GM19240 (cell line): ENCODE data around the gene CPNE2.
"Not testable (repeated sequence)": the region's sequence is repeated elsewhere in the genome, so short reads cannot be mapped to it uniquely, and the experiment has no call there.

ENCODE experiments used
- DNase-seq: peaks from one replicate; pipeline ENCODE4 v3.0.0; 2011; ENCODE audit warnings: low spot score; ENCODE audit not compliant: insufficient read length

The CPNE2 gene

DNA sequence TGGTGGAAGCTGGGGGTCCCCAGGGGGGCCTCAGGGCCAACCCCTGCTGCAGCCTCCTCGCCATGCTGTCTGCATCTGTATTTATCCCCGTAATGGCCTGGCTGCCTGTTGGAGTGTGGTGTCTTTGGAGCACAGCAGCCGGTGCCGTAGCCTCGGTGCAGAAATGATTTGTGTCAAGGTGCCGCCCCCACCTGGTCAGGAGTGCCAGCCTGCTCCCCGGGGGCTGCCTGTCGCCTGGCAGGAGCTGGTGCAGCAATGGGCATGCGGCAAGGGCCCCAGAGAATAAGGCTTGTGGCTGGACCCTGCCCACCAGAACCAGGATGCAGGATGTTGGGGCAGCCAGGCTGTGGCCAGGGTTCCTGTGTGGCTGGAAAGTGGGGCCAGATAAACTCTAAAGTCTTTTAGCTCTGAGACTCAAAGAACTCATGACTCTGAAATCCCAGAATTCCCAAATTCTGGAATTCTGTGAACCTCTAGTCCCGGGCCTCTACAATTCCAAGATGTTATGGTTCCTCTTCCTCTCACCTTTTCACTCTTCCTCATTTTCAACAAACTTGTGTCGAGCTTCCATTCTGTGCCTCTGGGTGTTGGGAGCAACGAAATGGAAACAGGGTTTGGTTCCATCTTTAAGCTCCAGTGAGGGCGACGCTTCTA is 5.9 kb downstream of the CPNE2 start:
- no peak for DNase-seq

DNA sequence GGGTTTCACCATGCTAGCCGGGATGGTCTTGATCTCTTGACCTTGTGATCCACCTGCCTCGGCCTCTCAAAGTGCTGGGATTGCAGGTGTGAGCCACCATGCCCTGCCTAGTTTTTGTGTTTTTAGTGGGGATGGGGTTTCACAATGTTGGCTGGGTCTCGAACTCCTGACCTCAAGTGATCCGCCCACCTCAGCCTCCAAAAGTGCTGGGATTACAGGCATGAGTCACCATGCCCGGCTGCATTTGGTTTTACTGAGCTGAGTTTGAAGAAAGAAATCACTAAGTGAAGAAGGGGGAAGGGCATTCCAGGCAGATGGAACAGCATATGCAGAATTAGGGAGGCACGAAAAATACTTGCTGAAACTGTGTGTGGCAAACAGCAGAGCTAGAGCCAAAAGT is 7.6 kb downstream of the CPNE2 start:
- not testable (repeated sequence) for DNase-seq

DNA sequence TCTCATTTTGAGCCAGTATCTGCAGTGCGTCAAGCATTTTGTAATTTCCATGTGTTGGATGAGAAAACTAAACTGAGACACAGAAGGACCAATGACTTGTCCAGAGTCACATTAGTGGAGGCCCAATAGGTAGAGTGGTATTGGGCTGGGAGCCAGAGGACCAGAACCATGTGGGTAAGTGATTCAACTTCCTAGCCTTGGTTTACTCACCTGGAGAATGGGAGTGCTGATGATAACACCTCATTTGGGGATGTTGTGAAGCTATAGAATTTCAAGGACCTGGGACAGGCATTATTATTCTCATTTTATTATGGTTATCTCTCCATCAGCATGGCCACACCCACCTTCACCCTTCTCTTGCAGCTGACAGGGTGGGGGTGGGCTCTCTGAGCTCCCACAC is 8.1 kb downstream of the CPNE2 start:
- no peak for DNase-seq

- no peak for DNase-seq
Measured at GRCh38 chr16:57102888-57103851, 10.8 kb downstream of the CPNE2 start.

- no peak for DNase-seq
Measured at GRCh38 chr16:57104706-57105105, 12.3 kb downstream of the CPNE2 start.

DNA sequence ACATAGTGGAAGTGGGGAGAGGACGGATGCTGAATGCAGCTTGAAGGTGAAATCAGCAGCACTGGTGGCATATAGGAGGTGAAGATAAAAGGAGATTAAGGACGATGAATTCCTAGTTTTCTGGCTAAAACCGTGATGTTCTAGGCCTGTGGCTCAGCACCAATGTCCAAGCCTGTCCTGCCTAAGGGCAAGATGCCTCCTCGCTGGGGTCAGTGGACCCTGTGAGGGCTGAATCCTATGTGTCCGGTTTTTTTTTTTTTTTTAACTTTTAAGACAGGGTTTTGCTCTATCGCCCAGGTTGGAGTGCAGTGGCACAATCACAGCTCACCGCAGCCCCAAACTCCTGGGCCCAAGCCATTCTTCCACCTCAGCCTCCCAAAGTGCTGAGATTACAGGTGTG is 12.8 kb downstream of the CPNE2 start:
- no peak for DNase-seq

GRCh38 chr16:57106767-57107166 is 14.4 kb downstream of the CPNE2 start:
- no peak for DNase-seq

GRCh38 chr16:57107321-57107922 is 15.0 kb downstream of the CPNE2 start:
- no peak for DNase-seq

DNA sequence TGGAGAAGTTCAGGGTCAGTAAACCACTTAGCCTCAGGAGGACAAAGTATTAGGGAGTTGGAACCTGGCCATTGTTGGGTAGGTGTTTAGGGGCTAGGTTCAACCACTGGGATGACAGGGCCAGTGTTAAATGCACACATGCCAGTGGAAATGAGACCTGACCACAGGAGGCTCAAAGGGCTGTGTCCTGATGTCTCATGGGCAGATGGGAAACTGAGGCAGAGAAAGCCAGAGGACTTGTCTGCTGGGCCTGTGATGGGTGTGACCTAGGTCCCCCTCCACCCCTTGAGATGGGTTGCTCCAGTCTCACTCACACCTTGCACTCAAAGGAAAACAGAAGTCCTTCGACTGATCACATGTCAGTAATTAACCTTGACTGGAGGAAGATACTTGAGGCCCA is 16.0 kb downstream of the CPNE2 start:
- no peak for DNase-seq

GRCh38 chr16:57109259-57110105 is 17.1 kb downstream of the CPNE2 start:
- not testable (repeated sequence) for DNase-seq

GRCh38 chr16:57110937-57111336 is 18.6 kb downstream of the CPNE2 start:
- DNase-seq, result no peak

- DNase-seq, result no peak
Measured at GRCh38 chr16:57111420-57111819, 19.0 kb downstream of the CPNE2 start.

DNA sequence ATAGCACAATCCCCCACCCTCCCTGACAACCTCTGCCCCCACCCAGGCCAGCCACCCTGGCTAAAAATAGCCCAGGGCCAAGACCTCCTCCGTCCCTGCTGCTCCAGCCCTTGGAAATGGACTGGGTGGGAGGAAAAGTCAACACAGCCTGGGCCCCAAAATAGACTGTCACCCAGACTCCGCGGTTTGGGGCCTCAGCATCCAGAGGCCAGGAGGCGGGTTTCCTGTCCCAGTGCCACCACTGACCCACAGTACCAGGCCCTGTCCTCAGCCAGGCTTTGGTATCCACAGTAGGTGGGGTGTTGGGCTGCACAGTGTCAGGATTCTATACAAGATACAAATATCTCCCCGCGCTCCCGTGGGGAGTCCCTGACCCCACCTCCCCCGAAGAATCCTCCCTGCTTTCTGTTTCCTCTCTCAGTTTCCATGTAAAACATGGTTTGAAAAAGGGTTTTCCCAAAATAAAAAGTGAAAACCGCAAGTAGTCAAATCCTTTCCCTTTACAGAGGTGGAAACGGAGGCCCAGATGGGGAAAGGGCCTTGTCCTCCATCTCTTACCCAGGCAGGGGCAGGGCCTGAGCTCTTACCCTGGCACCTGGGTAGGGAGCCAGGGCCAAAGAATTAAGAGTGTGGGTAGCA is 20.1 kb downstream of the CPNE2 start:
- peak; percentile 32 for DNase-seq

DNA sequence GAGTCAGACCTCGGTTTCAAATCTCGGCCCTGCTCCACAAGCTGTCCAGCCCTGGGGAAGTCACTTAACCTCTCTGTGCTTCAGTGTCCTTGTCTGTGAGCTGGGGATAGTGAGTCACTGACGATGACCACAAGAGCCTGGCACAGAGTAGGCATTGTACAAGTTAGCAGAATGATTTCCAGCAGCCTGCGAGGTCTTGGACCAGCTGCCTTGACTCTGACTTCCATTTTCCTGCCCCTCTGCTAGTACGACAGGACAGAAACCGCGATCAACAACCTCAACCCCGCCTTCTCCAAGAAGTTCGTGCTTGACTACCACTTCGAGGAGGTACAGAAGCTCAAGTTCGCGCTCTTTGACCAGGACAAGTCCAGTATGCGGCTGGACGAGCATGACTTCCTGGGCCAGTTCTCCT is 20.7 kb downstream of the CPNE2 start:
- DNase-seq, result no peak

GRCh38 chr16:57113664-57114063 is 21.3 kb downstream of the CPNE2 start:
- DNase-seq, result no peak

- no peak for DNase-seq
Measured at GRCh38 chr16:57115168-57115513, 22.8 kb downstream of the CPNE2 start.

GRCh38 chr16:57115514-57116182 is 23.3 kb downstream of the CPNE2 start:
- DNase-seq, result no peak

DNA sequence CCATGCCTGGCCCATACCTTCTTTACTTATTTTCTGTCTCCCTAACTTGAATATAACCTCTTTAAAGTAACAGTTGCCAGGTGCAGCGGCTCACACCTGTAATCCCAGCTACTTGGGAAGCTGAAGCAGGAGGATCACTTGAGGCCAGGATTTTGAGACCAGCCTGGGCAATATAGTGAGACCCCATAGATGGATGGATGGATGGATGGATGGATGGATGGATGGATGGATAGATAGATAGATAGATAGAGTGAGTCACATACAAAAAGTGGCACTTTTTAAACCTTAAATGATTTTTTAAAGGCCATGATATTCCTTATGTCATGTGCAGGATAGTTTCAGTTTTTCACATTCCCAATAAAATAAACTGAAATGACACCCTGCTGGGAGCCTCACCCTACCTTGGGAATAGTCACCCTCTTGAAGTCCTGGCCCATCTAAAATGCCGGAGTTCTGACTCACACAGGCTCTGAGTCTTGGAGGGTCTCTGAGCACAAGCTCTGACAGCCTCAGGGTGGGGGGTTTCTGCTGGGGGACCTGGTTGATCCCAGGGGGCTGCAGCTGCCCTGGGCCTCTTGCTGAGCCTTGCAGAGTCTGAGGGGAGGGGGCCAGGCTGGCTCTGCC is 26.2 kb downstream of the CPNE2 start:
- DNase-seq, result no peak

DNA sequence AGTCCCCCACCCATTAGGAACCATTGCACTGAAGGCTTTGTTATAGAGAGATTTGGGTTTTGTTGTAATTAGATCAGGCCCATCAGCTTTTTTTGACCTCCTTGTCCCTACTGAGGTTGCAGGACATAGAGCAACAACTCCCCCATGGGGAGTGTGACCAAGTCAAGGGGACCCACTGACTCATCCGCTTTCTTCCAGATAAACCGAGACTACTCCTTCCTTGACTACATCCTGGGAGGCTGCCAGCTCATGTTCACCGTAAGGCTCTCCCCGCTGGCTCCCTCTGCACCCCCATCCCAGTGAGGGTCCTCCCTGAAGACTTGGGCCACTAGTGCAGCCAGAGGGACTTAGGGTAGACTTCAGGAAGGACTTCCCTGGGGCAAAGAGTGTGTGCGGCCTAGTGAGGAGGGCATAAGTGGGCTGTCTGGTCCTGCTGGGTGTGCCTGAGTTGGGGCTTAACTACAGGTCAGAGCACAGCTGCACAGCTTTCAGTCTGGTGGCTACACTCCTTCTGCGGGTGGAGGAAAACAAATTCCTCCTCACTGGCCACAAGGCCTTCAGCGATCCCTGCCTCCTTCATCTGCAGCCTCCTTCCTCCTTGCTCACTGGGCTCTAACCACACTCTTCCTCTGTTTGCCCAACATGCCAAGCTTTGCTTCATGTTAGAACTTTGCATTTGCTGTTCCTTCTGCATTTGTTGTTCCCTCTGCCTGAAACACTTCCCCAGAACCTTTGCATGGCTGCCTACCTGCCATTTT is 31.0 kb downstream of the CPNE2 start:
- DNase-seq, result no peak
